SU-DHL-6 (cell line): ENCODE results near the gene ABCD1.
A peak's percentile ranks its signal among the peaks of the same experiment; 100 is the strongest.

Experiments
- H2AFZ ChIP-seq: fragments of 200-600 bp; sonication (generic); 2 replicates; pipeline ENCODE4 v1.6.1; 2014; ENCODE audit warnings: low read depth, mild to moderate bottlenecking, moderate library complexity, mixed read lengths, antibody characterized with exemption, low read length; ENCODE audit not compliant: severe bottlenecking
- H3F3A ChIP-seq: fragments of 200-600 bp; shearing (Covaris generic); 2 replicates; pipeline ENCODE4 v1.6.0; 2016; ENCODE audit warnings: antibody characterized with exemption, mild to moderate bottlenecking; ENCODE audit not compliant: insufficient read depth
- H3K27ac ChIP-seq: fragments of 200-600 bp; sonication (generic); 2 replicates; pipeline ENCODE4 v1.5.1; 2016; ENCODE audit warnings: low read depth, mild to moderate bottlenecking, low read length, moderate library complexity, mixed read lengths
- H3K27me3 ChIP-seq: fragments of 200-600 bp; sonication (generic), shearing (Covaris generic); 2 replicates; pipeline ENCODE4 v1.6.0; 2014; ENCODE audit warnings: mild to moderate bottlenecking, low read length
- H3K36me3 ChIP-seq: fragments of 200-600 bp; sonication (generic); 2 replicates; pipeline ENCODE4 v1.6.1; 2014; ENCODE audit warnings: mild to moderate bottlenecking, low read length, mixed read lengths
- H3K4me2 ChIP-seq: fragments of 300-600, 200-600 bp; shearing (Covaris generic), sonication (generic); 2 replicates; pipeline ENCODE4 v1.6.0; 2014; ENCODE audit warnings: low read length, low read depth, mild to moderate bottlenecking; ENCODE audit not compliant: poor library complexity, severe bottlenecking
- H3K4me3 ChIP-seq: fragments of 200-600 bp; sonication (generic); 2 replicates; pipeline ENCODE4 v1.5.1; 2014; ENCODE audit warnings: antibody characterized with exemption, low read length, mild to moderate bottlenecking, mixed read lengths; ENCODE audit not compliant: insufficient read depth, poor library complexity, severe bottlenecking
- H3K79me2 ChIP-seq: fragments of 200-600 bp; sonication (generic); 2 replicates; pipeline ENCODE4 v1.6.1; 2014; ENCODE audit warnings: mild to moderate bottlenecking, low read length, moderate library complexity; ENCODE audit not compliant: insufficient read depth
- H3K9ac ChIP-seq: fragments of 200-600 bp; sonication (generic); 2 replicates; pipeline ENCODE4 v1.7.0; 2014; ENCODE audit warnings: mild to moderate bottlenecking, low read length
- H3K9me2 ChIP-seq: fragments of 200-600 bp; sonication (generic); replicated peaks from 2 replicates; pipeline ENCODE4 v1.6.1; 2014; ENCODE audit warnings: low read length; ENCODE audit not compliant: insufficient read depth
- H3K9me3 ChIP-seq: fragments of 200-600 bp; sonication (generic); 2 replicates; pipeline ENCODE4 v1.6.1; 2014; ENCODE audit warnings: low read length, mixed read lengths; ENCODE audit not compliant: insufficient read depth
- H4K20me1 ChIP-seq: fragments of 200-600 bp; sonication (generic); 2 replicates; pipeline ENCODE4 v1.6.1; 2014; ENCODE audit warnings: low read depth, mild to moderate bottlenecking, antibody characterized with exemption, low read length, moderate library complexity, mixed read lengths
- CTCF ChIP-seq: fragments of 200-600 bp; sonication (generic); IDR thresholded peaks from one replicate; pipeline ENCODE4 v1.5.1; 2017; ENCODE audit warnings: antibody characterized with exemption, mild to moderate bottlenecking, low read length, moderate library complexity; ENCODE audit not compliant: insufficient read depth, poor library complexity, severe bottlenecking
- EZH2phosphoT487 ChIP-seq: fragments of 200-600 bp; sonication (generic), shearing (Covaris generic); conservative IDR thresholded peaks from 2 replicates; pipeline ENCODE4 v1.6.1; 2018; ENCODE audit warnings: mild to moderate bottlenecking, antibody characterized with exemption, low read length, moderate library complexity, mixed read lengths

ABCD1 gene

GRCh38 chrX:153793291-153793690 is 68.6 kb downstream of the ABCD1 start:
- no peaks in the 10 kb centered on the region for H3K36me3 ChIP-seq
- H3K27ac ChIP-seq, result peak overlapping the region; percentile 79
- no peaks in the 10 kb centered on the region for H3K27me3 ChIP-seq
- H3K4me2 ChIP-seq, result peak overlapping the region; percentile 91
- no peak for TF ChIP-seq EZH2phosphoT487
- no peak for TF ChIP-seq CTCF
- H4K20me1 ChIP-seq, result no peaks in the 10 kb centered on the region
- peak overlapping the region; percentile 92 for H3K9ac ChIP-seq
- H3K9me3 ChIP-seq, result no peaks in the 10 kb centered on the region
- peak overlapping the region; percentile 31 for H2AFZ ChIP-seq
- peak overlapping the region; percentile 76 for H3K4me3 ChIP-seq
- peaks cover 34% of the 10 kb centered on the region for H3K79me2 ChIP-seq
- H3F3A ChIP-seq, result no peaks in the 10 kb centered on the region
- H3K9me2 ChIP-seq, result no peaks in the 10 kb centered on the region
